Thymus (tissue), 11 donors: ENCODE results near the gene CUX1. TPM values are rescaled to one million over a fixed set of nuclear protein-coding genes. Genes with fewer than 3 reads are reported as not detected.

Experiments
- DNase-seq, 9 donors: peaks; one replicate each; pipeline ENCODE4 v3.0.0-alpha.2; 2013; ENCODE audit warnings: low spot score in 9 of 9, low read depth in 6 of 9, missing footprints in 1 of 9
- H3K27ac ChIP-seq, 2 donors: one replicate each; pipeline ENCODE4 v1.5.1; 2013; ENCODE audit warnings: control low read depth in 1 of 2, low read depth in 1 of 2, low read length in 1 of 2, mild to moderate bottlenecking in 1 of 2, moderate library complexity in 1 of 2
- H3K27me3 ChIP-seq, 2 donors: one replicate each; pipeline ENCODE4 v1.5.1; 2013; ENCODE audit warnings: low read length in 1 of 2; ENCODE audit not compliant: control insufficient read depth in 2 of 2, insufficient read depth in 1 of 2
- H3K36me3 ChIP-seq, 2 donors: one replicate each; pipeline ENCODE4 v1.5.1; 2013; ENCODE audit warnings: low read length in 1 of 2, mild to moderate bottlenecking in 1 of 2, moderate library complexity in 1 of 2; ENCODE audit not compliant: control insufficient read depth in 2 of 2, insufficient read depth in 2 of 2
- H3K4me1 ChIP-seq, 2 donors: one replicate each; pipeline ENCODE4 v1.5.1; 2013; ENCODE audit warnings: low read length in 2 of 2; ENCODE audit not compliant: control insufficient read depth in 2 of 2, insufficient read depth in 2 of 2
- H3K4me3 ChIP-seq, 2 donors: one replicate each; pipeline ENCODE4 v1.5.1; 2013; ENCODE audit warnings: low read length in 2 of 2, control low read depth in 1 of 2, mild to moderate bottlenecking in 1 of 2
- H3K9me3 ChIP-seq, 2 donors: one replicate each; pipeline ENCODE4 v1.5.1; 2013; ENCODE audit warnings: low read length in 1 of 2, mild to moderate bottlenecking in 1 of 2; ENCODE audit not compliant: control insufficient read depth in 2 of 2, insufficient read depth in 1 of 2
- WGBS: extraction: QIAGEN DNeasy Blood & Tissue Kit; methylation state at CpG from one replicate; pipeline ENCODE4 v1.1.7; 2013; 5-methylcytosine and 5-hydroxymethylcytosine counted together
- polyA plus RNA-seq: library from polyadenylated mRNA; stranded (reverse); fragments of 200-250 nt; gene quantifications from one replicate; pipeline ENCODE4 v1.2.3, GENCODE V29; 2013
- total RNA-seq: library from RNA; stranded (reverse); fragments of 120-200 nt; gene quantifications from one replicate; pipeline ENCODE4 v1.2.4, GENCODE V29; 2013
- donor health status: healthy.

The CUX1 gene
- total and polyA plus RNA-seq, 2 donors, result 27.8 to 35.0 TPM

- H3K9me3 ChIP-seq, result peaks cover 0 to 5% of the 10 kb centered on the region in 2 donors
- 98% methylated on average over 2 of the region's 2 CpGs for WGBS
- H3K4me1 ChIP-seq, result peaks cover 0 to 4% of the 10 kb centered on the region in 2 donors
- peaks cover 5 to 9% of the 10 kb centered on the region in 2 donors for H3K36me3 ChIP-seq
- no peak overlapping the region for H3K27ac ChIP-seq
- no peak for DNase-seq
- no peak overlapping the region for H3K4me3 ChIP-seq
- H3K27me3 ChIP-seq, result no peaks in the 10 kb centered on the region
These were observed 236.7 kb downstream of the CUX1 start for GRCh38 chr7:102054158-102054557.

GRCh38 chr7:102055181-102055976 is 238.0 kb downstream of the CUX1 start:
- no peak overlapping the region for H3K27ac ChIP-seq
- 95% methylated on average over 2 of the region's 2 CpGs for WGBS
- H3K4me3 ChIP-seq, result no peak overlapping the region
- no peaks in the 10 kb centered on the region for H3K27me3 ChIP-seq
- H3K36me3 ChIP-seq, result peaks cover 0 to 6% of the 10 kb centered on the region in 2 donors
- DNase-seq, result no peak
- H3K4me1 ChIP-seq, result peaks cover 0 to 4% of the 10 kb centered on the region in 2 donors
- peaks cover 0 to 5% of the 10 kb centered on the region in 2 donors for H3K9me3 ChIP-seq

- Histone ChIP-seq H3K4me1 (peaks cover 0 to 11% of the 10 kb centered on the region in 2 donors), H3K9me3 (no peaks in the 10 kb centered on the region), H3K4me3 (no peak overlapping the region), H3K27ac (no peak overlapping the region), H3K27me3 (no peaks in the 10 kb centered on the region), H3K36me3 (peaks cover 0 to 2% of the 10 kb centered on the region in 2 donors)
- 98% methylated on average over 9 of the region's 9 CpGs for WGBS
- no peak for DNase-seq
These were observed 242.1 kb downstream of the CUX1 start for GRCh38 chr7:102059524-102059923.

- Histone ChIP-seq H3K27ac (no peak overlapping the region), H3K27me3 (no peaks in the 10 kb centered on the region), H3K4me3 (no peak overlapping the region), H3K36me3 (peaks cover 0 to 1% of the 10 kb centered on the region in 2 donors), H3K4me1 (peaks cover 0 to 16% of the 10 kb centered on the region in 2 donors), H3K9me3 (no peaks in the 10 kb centered on the region)
- 89% methylated on average over 11 of the region's 11 CpGs for WGBS
- no peak for DNase-seq
These were observed 244.0 kb downstream of the CUX1 start for GRCh38 chr7:102061354-102061945.

- no peaks in the 10 kb centered on the region for H3K27me3 ChIP-seq
- H3K36me3 ChIP-seq, result peaks cover 0 to 3% of the 10 kb centered on the region in 2 donors
- no peak overlapping the region for H3K4me3 ChIP-seq
- H3K4me1 ChIP-seq, result peaks cover 0 to 17% of the 10 kb centered on the region in 2 donors
- peak in 1 of 9 donors; percentile 28 for DNase-seq
- H3K9me3 ChIP-seq, result no peaks in the 10 kb centered on the region
- 86% methylated on average over 8 of the region's 8 CpGs for WGBS
- H3K27ac ChIP-seq, result no peak overlapping the region
These were observed 244.6 kb downstream of the CUX1 start for GRCh38 chr7:102061981-102062390.

- no peak for DNase-seq
- 84% methylated on average over 9 of the region's 9 CpGs for WGBS
- peak overlapping the region in 1 of 2 donors; percentile 40 for H3K27ac ChIP-seq
These were observed 246.3 kb downstream of the CUX1 start for GRCh38 chr7:102063690-102064180.

DNA sequence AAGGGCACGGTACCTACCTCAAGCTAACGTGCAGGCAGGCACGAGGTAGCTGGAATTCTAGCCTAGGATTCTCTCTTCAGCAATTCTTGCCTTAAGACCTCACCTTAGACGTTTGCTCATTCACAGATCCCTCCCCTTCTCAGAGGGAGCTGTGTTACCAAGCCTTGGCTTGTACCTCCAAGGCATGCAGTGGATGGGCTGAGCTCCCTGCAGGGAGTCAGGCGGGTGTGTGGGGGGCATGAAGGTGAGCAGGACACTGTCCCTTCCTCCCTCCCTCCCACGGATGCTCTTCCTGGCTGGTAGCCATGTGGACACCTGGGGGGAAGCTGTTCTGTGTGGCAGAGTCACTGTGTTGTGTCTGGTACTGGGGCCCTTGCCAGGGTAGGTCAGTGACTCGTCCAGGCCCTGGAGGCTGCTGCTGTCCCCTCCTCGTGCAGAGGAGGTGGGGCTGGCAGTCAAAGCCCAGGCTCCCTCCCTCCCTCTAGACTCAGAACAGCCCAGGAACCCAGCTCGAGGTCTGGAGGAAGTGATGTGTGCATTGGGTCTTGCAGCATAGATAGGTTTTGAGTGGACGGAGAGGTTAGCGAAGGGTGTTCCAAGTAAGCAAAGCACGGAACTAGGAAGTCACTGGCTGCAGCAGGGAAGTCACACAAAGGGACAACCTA is 247.1 kb downstream of the CUX1 start:
- Histone ChIP-seq H3K36me3 (peaks cover 3 to 5% of the 10 kb centered on the region in 2 donors), H3K4me1 (peaks cover 0 to 17% of the 10 kb centered on the region in 2 donors), H3K27ac (peak overlapping the region in 1 of 2 donors; percentile 41), H3K27me3 (no peaks in the 10 kb centered on the region), H3K4me3 (no peak overlapping the region), H3K9me3 (no peaks in the 10 kb centered on the region)
- no peak for DNase-seq
- WGBS, result 66% methylated on average over 12 of the region's 12 CpGs

More at GRCh38 chr7:102063690-102064180, 246.3 kb downstream of the CUX1 start:
- H3K36me3 ChIP-seq, result peaks cover 2 to 3% of the 10 kb centered on the region in 2 donors
- no peaks in the 10 kb centered on the region for H3K9me3 ChIP-seq
- H3K4me3 ChIP-seq, result no peak overlapping the region
- peaks cover 0 to 17% of the 10 kb centered on the region in 2 donors for H3K4me1 ChIP-seq
- no peaks in the 10 kb centered on the region for H3K27me3 ChIP-seq

- Histone ChIP-seq H3K36me3 (peaks cover 5 to 11% of the 10 kb centered on the region in 2 donors), H3K27ac (peak overlapping the region in 1 of 2 donors; percentile 25), H3K27me3 (no peaks in the 10 kb centered on the region), H3K4me1 (peaks cover 0 to 17% of the 10 kb centered on the region in 2 donors), H3K9me3 (no peaks in the 10 kb centered on the region), H3K4me3 (no peak overlapping the region)
- no peak for DNase-seq
- 89% methylated on average over 6 of the region's 6 CpGs for WGBS
These were observed 247.8 kb downstream of the CUX1 start for GRCh38 chr7:102065226-102065625.
